Eye (tissue), 1 donor: ENCODE measurements around the gene ABCC9.
A peak's percentile ranks its signal among the peaks of the same experiment; 100 is the strongest.
"Not testable (repeated sequence)": the region's sequence is repeated elsewhere in the genome, so short reads cannot be mapped to it uniquely, and the experiment has no call there.

Source experiments
- DNase-seq: peaks from one replicate; pipeline ENCODE4 v3.0.0-alpha.2; 2015

ABCC9 gene

GRCh38 chr12:21814814-21815213, 126.4 kb downstream of the ABCC9 start:
- DNase-seq = no peak

- no peak for DNase-seq
Measured at GRCh38 chr12:21814327-21814726, 126.9 kb downstream of the ABCC9 start.

GRCh38 chr12:21813751-21814150, 127.5 kb downstream of the ABCC9 start:
- DNase-seq = no peak

GRCh38 chr12:21813125-21813524, 128.1 kb downstream of the ABCC9 start:
- peak; percentile 43 for DNase-seq

- not testable (repeated sequence) for DNase-seq
Measured at GRCh38 chr12:21812340-21812739, 128.9 kb downstream of the ABCC9 start.

- DNase-seq = no peak
Measured at GRCh38 chr12:21809100-21809499, 132.1 kb downstream of the ABCC9 start.

- no peak for DNase-seq
Measured at GRCh38 chr12:21806255-21806654, 135.0 kb downstream of the ABCC9 start.

GRCh38 chr12:21801522-21802288, 139.5 kb downstream of the ABCC9 start:
- no peak for DNase-seq

- no peak for DNase-seq
Measured at GRCh38 chr12:21800011-21800410, 141.2 kb downstream of the ABCC9 start.

GRCh38 chr12:21797539-21797938, 143.7 kb downstream of the ABCC9 start:
- DNase-seq = no peak

GRCh38 chr12:21795648-21796328, 145.4 kb downstream of the ABCC9 start:
- no peak for DNase-seq

GRCh38 chr12:21794807-21795595, 146.2 kb downstream of the ABCC9 start:
- not testable (repeated sequence) for DNase-seq

- not testable (repeated sequence) for DNase-seq
Measured at GRCh38 chr12:21789687-21790086, 151.5 kb downstream of the ABCC9 start.

GRCh38 chr12:21788089-21788983, 152.9 kb downstream of the ABCC9 start:
- no peak for DNase-seq

GRCh38 chr12:21786041-21786531, 155.1 kb downstream of the ABCC9 start:
- peak; percentile 67 for DNase-seq

- DNase-seq = not testable (repeated sequence)
Measured at GRCh38 chr12:21782723-21783122, 158.5 kb downstream of the ABCC9 start.

GRCh38 chr12:21780786-21781185, 160.4 kb downstream of the ABCC9 start:
- no peak for DNase-seq

- DNase-seq = no peak
Measured at GRCh38 chr12:21776175-21776574, 165.1 kb downstream of the ABCC9 start.

GRCh38 chr12:21775133-21775820, 165.9 kb downstream of the ABCC9 start:
- peak; percentile 11 for DNase-seq

GRCh38 chr12:21774358-21775132, 166.7 kb downstream of the ABCC9 start, which contains the start of gene KCNJ8:
KCNJ8 (minus strand) TSS chr12:21774706; CDS start chr12:21773616, 1,090 bp downstream.
- DNase-seq = peak; percentile 80

GRCh38 chr12:21773806-21774205, 167.4 kb downstream of the ABCC9 start:
- peak; percentile 61 for DNase-seq
